Astrocyte of the cerebellum (primary cell): ENCODE results near the gene TMEM154.

Experiments used
- DNase-seq: peaks from one replicate; pipeline ENCODE4 v3.0.0-alpha.2; 2011; ENCODE audit warnings: low read depth
- H3K4me3 ChIP-seq: 2 replicates; pipeline ENCODE4 v1.5.1; 2011; ENCODE audit warnings: mild to moderate bottlenecking, low read depth, low read length, moderate library complexity
- in situ Hi-C: cut with HindIII; loops from 2 replicates; pipeline ENCODE4 v1.10.0; 2017; ENCODE audit warnings: low sequenced_read_pairs
- TF ChIP-seq, protein P1 (sequence below): IDR thresholded peaks from 2 replicates; pipeline ENCODE4 v1.5.1; 2012; ENCODE audit warnings: low read length, low read depth, moderate library complexity, mild to moderate bottlenecking; ENCODE audit errors: missing control alignments

The TMEM154 gene

DNA sequence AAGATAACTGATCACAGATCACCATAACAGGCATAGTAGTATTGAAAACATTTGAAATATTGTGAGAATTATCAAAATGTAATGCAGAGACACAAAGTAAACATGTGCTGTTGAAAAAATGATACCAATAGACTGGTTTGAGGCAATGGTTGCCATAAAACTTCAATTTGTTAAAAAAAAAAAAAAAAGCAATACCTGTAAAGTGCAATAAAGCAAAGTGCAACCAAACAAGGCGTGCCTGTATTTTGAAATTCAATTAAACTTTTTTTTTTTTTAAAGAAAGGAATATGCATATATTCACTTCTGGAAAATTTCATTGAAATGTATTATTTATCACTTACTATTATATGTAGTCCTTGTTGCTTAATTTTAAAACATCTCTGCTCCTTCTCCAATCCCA is 27.7 kb downstream of the TMEM154 start:
- DNase-seq = no peak
- in situ Hi-C loops = no loop called here
- H3K4me3 ChIP-seq = no peak overlapping the region
- TF ChIP-seq, protein P1, sequence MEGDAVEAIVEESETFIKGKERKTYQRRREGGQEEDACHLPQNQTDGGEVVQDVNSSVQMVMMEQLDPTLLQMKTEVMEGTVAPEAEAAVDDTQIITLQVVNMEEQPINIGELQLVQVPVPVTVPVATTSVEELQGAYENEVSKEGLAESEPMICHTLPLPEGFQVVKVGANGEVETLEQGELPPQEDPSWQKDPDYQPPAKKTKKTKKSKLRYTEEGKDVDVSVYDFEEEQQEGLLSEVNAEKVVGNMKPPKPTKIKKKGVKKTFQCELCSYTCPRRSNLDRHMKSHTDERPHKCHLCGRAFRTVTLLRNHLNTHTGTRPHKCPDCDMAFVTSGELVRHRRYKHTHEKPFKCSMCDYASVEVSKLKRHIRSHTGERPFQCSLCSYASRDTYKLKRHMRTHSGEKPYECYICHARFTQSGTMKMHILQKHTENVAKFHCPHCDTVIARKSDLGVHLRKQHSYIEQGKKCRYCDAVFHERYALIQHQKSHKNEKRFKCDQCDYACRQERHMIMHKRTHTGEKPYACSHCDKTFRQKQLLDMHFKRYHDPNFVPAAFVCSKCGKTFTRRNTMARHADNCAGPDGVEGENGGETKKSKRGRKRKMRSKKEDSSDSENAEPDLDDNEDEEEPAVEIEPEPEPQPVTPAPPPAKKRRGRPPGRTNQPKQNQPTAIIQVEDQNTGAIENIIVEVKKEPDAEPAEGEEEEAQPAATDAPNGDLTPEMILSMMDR = no peak

DNA sequence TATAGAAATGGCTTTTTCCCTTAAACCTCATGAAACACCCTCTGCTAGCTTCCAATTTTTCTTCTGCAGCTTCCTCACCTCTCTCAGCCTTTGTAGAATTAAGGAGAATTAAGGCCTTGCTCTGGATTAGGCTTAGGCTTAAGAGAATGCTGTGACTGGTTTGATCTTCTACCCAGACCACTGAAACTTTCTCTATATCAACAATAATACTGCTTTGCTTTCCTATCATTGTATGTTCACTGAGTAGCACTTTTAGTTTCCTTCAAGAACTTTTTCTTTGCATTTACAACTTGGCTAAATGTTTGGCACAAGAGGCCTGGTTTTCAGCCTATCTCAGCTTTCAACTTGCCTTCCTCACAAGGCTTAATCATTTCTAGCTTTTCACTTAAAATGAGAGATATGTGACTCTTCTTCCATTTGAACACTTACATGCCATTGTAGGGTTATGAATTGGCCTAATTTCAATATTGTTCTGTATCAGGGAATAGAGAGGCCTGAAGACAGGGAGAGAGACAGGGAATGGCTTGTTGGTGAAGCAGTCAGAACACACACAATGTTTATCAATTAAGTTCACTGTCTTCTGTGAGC is 28.2 kb downstream of the TMEM154 start:
- TF ChIP-seq, protein P1 = no peak
- H3K4me3 ChIP-seq = no peak overlapping the region
- no peak for DNase-seq
- in situ Hi-C loops = no loop called here

DNA sequence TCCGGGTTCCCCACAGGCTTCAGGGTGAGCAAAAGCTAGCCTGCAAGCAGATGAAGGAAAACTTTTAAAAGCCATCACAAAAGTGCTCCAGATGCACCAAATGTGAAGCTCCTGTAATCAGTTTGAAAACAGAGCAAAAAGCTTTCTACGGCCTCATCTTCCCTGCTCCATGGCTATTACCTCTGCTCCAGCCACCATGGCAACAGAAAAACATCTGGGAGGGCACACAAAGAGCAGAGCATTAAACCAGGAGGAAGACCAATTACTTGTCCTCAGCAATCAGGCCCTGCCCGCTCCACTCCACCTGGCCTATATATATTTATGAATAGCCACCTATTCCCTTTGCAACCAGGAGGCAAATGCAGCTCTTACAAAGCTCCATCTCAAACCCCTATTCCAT is 33.6 kb downstream of the TMEM154 start:
- H3K4me3 ChIP-seq = no peak overlapping the region
- no peak for DNase-seq
- TF ChIP-seq, protein P1 = no peak
- in situ Hi-C loops = no loop called here

DNA sequence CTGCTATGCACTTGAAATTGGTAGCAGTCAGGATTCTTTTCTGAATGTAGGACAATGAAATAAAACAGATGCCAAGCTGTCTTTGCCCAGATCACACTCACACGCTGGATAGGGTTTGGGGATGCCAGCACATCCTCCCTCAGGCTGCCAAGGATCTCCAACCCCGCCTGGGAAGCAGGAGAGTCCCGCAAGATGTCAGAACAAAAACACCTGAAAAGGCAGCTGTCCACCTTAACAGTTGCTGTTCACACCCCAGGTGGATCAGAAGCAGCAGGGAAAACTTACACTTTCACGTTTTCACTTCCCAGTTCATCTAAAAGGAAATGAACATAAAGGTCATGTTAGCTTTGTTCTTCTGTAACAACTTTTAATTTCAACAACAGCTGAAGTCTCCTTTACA is 35.7 kb downstream of the TMEM154 start:
- TF ChIP-seq, protein P1 = no peak
- H3K4me3 ChIP-seq = no peak overlapping the region
- no peak for DNase-seq
- in situ Hi-C loops = no loop called here

DNA sequence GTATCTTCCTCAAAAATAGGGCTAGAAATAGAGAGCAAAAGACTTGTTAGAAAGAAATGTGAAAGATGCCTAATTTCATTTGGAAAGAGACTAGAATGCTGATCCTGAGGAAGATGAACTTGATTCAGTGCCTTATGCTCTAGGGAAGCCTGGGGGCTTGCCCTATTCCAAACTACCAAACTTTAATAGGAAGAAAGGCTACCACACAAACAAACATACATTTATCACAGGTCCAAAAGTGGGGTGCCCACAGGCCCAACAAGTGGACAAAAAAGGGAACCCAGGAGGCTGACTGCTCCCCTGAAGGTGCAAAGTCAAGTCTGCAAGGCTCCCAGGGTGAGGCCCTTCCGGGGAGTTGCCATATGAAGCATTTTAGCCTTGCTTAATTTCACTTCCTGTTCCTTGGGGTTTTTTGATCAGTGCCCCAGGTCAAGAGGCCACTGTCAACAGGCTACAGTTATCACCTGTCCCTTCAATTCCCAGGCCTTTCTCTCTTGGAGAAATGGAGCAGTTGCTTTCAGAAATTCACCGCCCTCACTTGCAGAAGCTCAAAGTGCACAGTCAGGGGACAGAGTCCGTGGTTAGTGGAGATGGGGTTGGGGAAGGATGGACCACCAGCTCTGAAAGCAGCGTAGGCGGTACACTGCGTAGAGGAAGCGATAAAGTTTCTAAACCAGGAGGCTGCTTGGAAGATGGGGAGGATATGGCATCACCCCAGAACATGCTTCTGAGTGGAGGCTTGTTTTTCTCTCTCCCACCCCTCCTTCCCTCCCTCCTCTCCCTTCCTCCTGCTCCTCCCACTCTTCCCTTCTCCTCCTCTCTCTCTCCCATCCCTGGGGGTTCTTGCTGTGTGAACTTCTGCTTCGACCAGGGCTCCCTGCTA is 36.4 kb downstream of the TMEM154 start:
- in situ Hi-C loops = no loop called here
- no peak for DNase-seq
- no peak overlapping the region for H3K4me3 ChIP-seq
- TF ChIP-seq, protein P1 = no peak

DNA sequence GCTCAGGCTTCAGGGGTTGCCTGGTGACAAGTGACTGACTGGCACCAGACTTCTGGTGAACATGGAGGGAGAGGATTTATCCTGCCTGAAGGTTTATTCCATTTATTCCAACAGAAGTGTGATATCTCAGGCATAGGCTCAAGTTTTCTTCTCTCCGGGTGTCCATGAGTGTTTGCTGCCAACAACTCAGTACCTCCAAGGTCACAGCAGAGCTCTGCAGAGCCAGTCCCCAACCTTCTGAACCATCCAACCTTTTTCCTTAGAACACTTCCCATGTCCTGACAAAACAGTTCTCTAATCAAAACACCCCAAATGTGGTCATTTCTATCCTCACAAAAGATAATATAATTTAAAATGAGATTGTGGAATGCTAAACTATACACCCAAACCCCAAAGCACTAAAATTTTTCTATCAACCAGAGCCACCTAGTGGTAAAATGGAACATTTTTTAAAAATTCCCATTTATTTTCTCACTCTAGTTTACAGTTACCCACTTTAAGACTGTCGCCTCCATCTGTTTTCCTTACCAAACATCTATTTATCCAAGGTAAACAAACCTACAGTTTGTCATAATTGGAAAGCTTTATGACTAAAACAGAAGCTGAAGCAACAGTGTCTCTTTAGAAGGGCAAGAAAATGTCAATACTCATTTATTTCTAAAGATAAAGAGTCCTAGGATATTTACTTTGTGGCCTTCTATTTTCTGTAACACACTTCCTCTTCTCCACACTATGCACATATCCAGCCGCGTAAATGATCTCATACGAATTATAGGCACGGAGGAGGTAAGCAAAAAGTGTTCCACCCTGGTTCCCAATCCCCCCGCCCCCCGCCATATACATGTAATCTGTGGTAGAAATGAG is 39.5 kb downstream of the TMEM154 start:
- in situ Hi-C loops = no loop called here
- TF ChIP-seq, protein P1 = no peak
- no peak for DNase-seq
- H3K4me3 ChIP-seq = no peak overlapping the region
